HepG2 (cell line): Measurements from ENCODE around the gene ZNF10. TPM values are rescaled to one million over a fixed set of nuclear protein-coding genes. Genes with fewer than 3 reads are reported as not detected.

Experiments
- ARNTL ChIP-seq: sonication (generic); formaldehyde crosslinking; IDR thresholded peaks from 2 replicates; pipeline ENCODE4 v1.4.0; 2020; ENCODE audit warnings: mild to moderate bottlenecking, missing genetic modification reagents
- BCL3 ChIP-seq: sonication (generic); formaldehyde crosslinking; IDR thresholded peaks from 2 replicates; pipeline ENCODE4 v1.5.1; 2020; ENCODE audit warnings: mild to moderate bottlenecking, missing genetic modification reagents, moderate library complexity
- CHD2 ChIP-seq: IDR thresholded peaks from 2 replicates; pipeline ENCODE4 v1.6.1; 2011; ENCODE audit warnings: low read depth, low read length, improper control_type of control experiment
- FIP1L1 ChIP-seq: fragments of 200-400 bp; formaldehyde crosslinking; IDR thresholded peaks from 2 replicates; pipeline ENCODE4 v1.6.1; 2018; ENCODE audit warnings: low read depth, mild to moderate bottlenecking, low read length, moderate library complexity, borderline replicate concordance; ENCODE audit not compliant: insufficient read depth
- HNF1B ChIP-seq: sonication (generic); formaldehyde crosslinking; IDR thresholded peaks from 2 replicates; pipeline ENCODE4 v1.5.1; 2020; ENCODE audit warnings: mild to moderate bottlenecking, moderate library complexity, missing genetic modification reagents
- KDM5A ChIP-seq: fragments of 200-600 bp; sonication (generic); IDR thresholded peaks from 2 replicates; pipeline ENCODE4 v1.7.0; 2018; ENCODE audit warnings: antibody characterized with exemption, mild to moderate bottlenecking, low read length, borderline replicate concordance
- MLLT10 ChIP-seq: sonication (generic); formaldehyde crosslinking; IDR thresholded peaks from 2 replicates; pipeline ENCODE4 v1.4.0; 2020; ENCODE audit warnings: missing genetic modification reagents
- MXD4 ChIP-seq: IDR thresholded peaks from 2 replicates; pipeline ENCODE4 v1.6.1; 2016; ENCODE audit warnings: mild to moderate bottlenecking, missing biosample characterization, missing genetic modification reagents
- NR1H2 ChIP-seq: sonication (generic); formaldehyde crosslinking; IDR thresholded peaks from 2 replicates; pipeline ENCODE4 v1.8.1; 2022; ENCODE audit warnings: low read depth, missing genetic modification reagents, borderline replicate concordance
- NR3C1 ChIP-seq: sonication (generic); formaldehyde crosslinking; IDR thresholded peaks from 2 replicates; pipeline ENCODE4 v1.4.0; 2020; ENCODE audit warnings: missing genetic modification reagents
- RBFOX2 ChIP-seq: fragments of 200-400 bp; formaldehyde crosslinking; IDR thresholded peaks from 2 replicates; pipeline ENCODE4 v1.6.1; 2017; ENCODE audit warnings: low read depth, mild to moderate bottlenecking, low read length
- REST ChIP-seq, 2 experiments: IDR thresholded peaks; 2 replicates each; pipeline ENCODE4 v1.6.1; 2011 to 2012; ENCODE audit warnings: low read length in 2 of 2, borderline replicate concordance in 1 of 2, low read depth in 1 of 2, mild to moderate bottlenecking in 1 of 2, moderate library complexity in 1 of 2
- SIN3B ChIP-seq: fragments of 150-350 bp; IDR thresholded peaks from 2 replicates; pipeline ENCODE4 v1.6.1; 2014; ENCODE audit warnings: low read length
- SNAPC5 ChIP-seq: sonication (generic); formaldehyde crosslinking; IDR thresholded peaks from 2 replicates; pipeline ENCODE4 v1.8.1; 2023; ENCODE audit warnings: mild to moderate bottlenecking, missing genetic modification reagents, borderline replicate concordance
- STAT5B ChIP-seq: sonication (generic); formaldehyde crosslinking; IDR thresholded peaks from 2 replicates; pipeline ENCODE4 v1.4.0; 2020; ENCODE audit warnings: missing genetic modification reagents
- U2AF2 ChIP-seq: fragments of 200-400 bp; formaldehyde crosslinking; IDR thresholded peaks from 2 replicates; pipeline ENCODE4 v1.6.1; 2017; ENCODE audit warnings: low read depth, mild to moderate bottlenecking, low read length
- ZBTB7B ChIP-seq: sonication (generic); formaldehyde crosslinking; IDR thresholded peaks from 2 replicates; pipeline ENCODE4 v1.4.0; 2020; ENCODE audit warnings: missing genetic modification reagents
- ZC3H13 ChIP-seq: sonication (generic); formaldehyde crosslinking; IDR thresholded peaks from 2 replicates; pipeline ENCODE4 v1.8.1; 2023; ENCODE audit warnings: mild to moderate bottlenecking, missing genetic modification reagents, moderate library complexity
- ZNF138 ChIP-seq: sonication (generic); formaldehyde crosslinking; IDR thresholded peaks from 2 replicates; pipeline ENCODE4 v1.5.0; 2020; ENCODE audit warnings: mild to moderate bottlenecking, low read depth, missing genetic modification reagents
- ZNF577 ChIP-seq: sonication (generic); formaldehyde crosslinking; IDR thresholded peaks from 2 replicates; pipeline ENCODE4 v1.4.0; 2020; ENCODE audit warnings: mild to moderate bottlenecking, low read depth, missing genetic modification reagents, borderline replicate concordance
- ZNF607 ChIP-seq: sonication (generic); formaldehyde crosslinking; IDR thresholded peaks from 2 replicates; pipeline ENCODE4 v1.5.1; 2020; ENCODE audit warnings: missing genetic modification reagents, mild to moderate bottlenecking, borderline replicate concordance
- ZNF616 ChIP-seq: sonication (generic); formaldehyde crosslinking; IDR thresholded peaks from 2 replicates; pipeline ENCODE4 v1.5.0; 2020; ENCODE audit warnings: low read depth, mild to moderate bottlenecking, missing genetic modification reagents
- ZNF672 ChIP-seq: sonication (generic); formaldehyde crosslinking; IDR thresholded peaks from 2 replicates; pipeline ENCODE4 v1.8.1; 2022; ENCODE audit warnings: missing genetic modification reagents
- polyA plus RNA-seq, 8 experiments: library from polyadenylated mRNA; depleted of rRNA in 3 of 8; stranded (reverse) in 7 of 8; unstranded in 1 of 8; fragments of >200 nt; fragmentation: Illumina TruSeq in 4 of 8; extraction: Trizol in 4 of 8; gene quantifications; 2 replicates each; pipeline versions ENCODE4 v1.2.1 to v1.2.3, GENCODE V29; 2011 to 2016; ENCODE audit warnings: low read depth in 4 of 8, missing spikeins in 1 of 8, mixed read lengths in 1 of 8; ENCODE audit not compliant: insufficient read depth in 1 of 8
- total RNA-seq, 5 experiments: library from RNA; depleted of rRNA; stranded (reverse); fragments of >200 nt; fragmentation: Illumina TruSeq; extraction: Trizol; gene quantifications; 2 replicates each; pipeline ENCODE4 v1.2.3, GENCODE V29; 2016; ENCODE audit warnings: low read depth in 1 of 5

Gene ZNF10
- total and polyA plus RNA-seq, 2 of the 13 experiments (the other 11 are each of a cell fraction or from before 2014, with no cell fraction given): 2.9 to 6.5 TPM

GRCh38 chr12:133130038-133130807 is at the start of gene ZNF10, which contains the start of gene ZNF891 (continued):
- TF ChIP-seq ZC3H13: peak; percentile 63; the same call in 1 of the 2 replicates
- TF ChIP-seq ZBTB7B (CRISPR knock-in tag): peak; percentile 60; the same call in 1 of the 2 replicates
- TF ChIP-seq REST (IDR thresholded peaks at IDR 0.05; ENCODE audit: borderline replicate concordance in 1 of 2, low read depth in 1 of 2, low read length in 2 of 2): peak in 1 of 2 experiments; percentile 52; a peak in 1 of 4 replicates
- no peak for TF ChIP-seq STAT5B (CRISPR knock-in tag)
- TF ChIP-seq SIN3B: no peak
- peak; percentile 71 for TF ChIP-seq ZNF616 (CRISPR knock-in tag)
- TF ChIP-seq ZNF138 (CRISPR knock-in tag): no peak
- peak; percentile 93 for TF ChIP-seq RBFOX2
- TF ChIP-seq CHD2: no peak; the same call in 1 of the 2 replicates
- TF ChIP-seq KDM5A: no peak
- no peak for TF ChIP-seq SNAPC5 (CRISPR knock-in tag)
- peak; percentile 57; the same call in 1 of the 2 replicates for TF ChIP-seq NR1H2 (CRISPR knock-in tag)
- TF ChIP-seq ZNF577 (CRISPR knock-in tag): no peak
- peak; percentile 46; the same call in 1 of the 2 replicates for TF ChIP-seq BCL3
- TF ChIP-seq NR3C1 (CRISPR knock-in tag): no peak
- TF ChIP-seq ZNF672 (CRISPR knock-in tag): no peak
- TF ChIP-seq ARNTL (CRISPR knock-in tag): peak; percentile 82
- peak; percentile 84 for TF ChIP-seq MXD4 (CRISPR knock-in tag)
- no peak for TF ChIP-seq FIP1L1
- no peak for TF ChIP-seq MLLT10 (CRISPR knock-in tag)
- peak; percentile 61; the same call in 1 of the 2 replicates for TF ChIP-seq HNF1B (CRISPR knock-in tag)
- TF ChIP-seq ZNF607: peak; percentile 84; the same call in 1 of the 2 replicates
- no peak for TF ChIP-seq U2AF2
